Stimulated activated CD8-positive, alpha-beta memory T cell treated with anti-CD3 and anti-CD28 coated beads, Interleukin-15, amount 100 ng/mL, for 48 hours (primary cell): ENCODE results near the gene NME3.
"Not testable (repeated sequence)": the region's sequence is repeated elsewhere in the genome, so short reads cannot be mapped to it uniquely, and the experiment has no call there.

Experiments used
- DNase-seq, 2 donors: peaks; one replicate each; pipeline ENCODE4 v3.0.0-alpha.2; 2020; ENCODE audit warnings: low read depth in 2 of 2

Gene NME3

GRCh38 chr16:1771188-1771863 lies at the start of gene NME3:
NME3 (minus strand) TSS chr16:1771543; CDS start chr16:1771534, 9 bp downstream.
- peak; percentile 70 to 73 for DNase-seq

- no peak for DNase-seq
These were observed 49.6 kb upstream of the NME3 start for GRCh38 chr16:1820946-1821290.

- DNase-seq, result no peak
These were observed 49.0 kb upstream of the NME3 start for GRCh38 chr16:1820096-1820945.

GRCh38 chr16:1819611-1820010 lies 48.3 kb upstream of the NME3 start:
- DNase-seq, result no peak

- no peak for DNase-seq
These were observed 47.7 kb upstream of the NME3 start for GRCh38 chr16:1818873-1819525.

GRCh38 chr16:1818204-1818872 lies 47.0 kb upstream of the NME3 start:
- DNase-seq, result no peak

GRCh38 chr16:1817716-1818115 lies 46.4 kb upstream of the NME3 start:
- DNase-seq, result no peak

- DNase-seq, result no peak
These were observed 45.9 kb upstream of the NME3 start for GRCh38 chr16:1817276-1817589.

- DNase-seq, result no peak
These were observed 45.3 kb upstream of the NME3 start for GRCh38 chr16:1816396-1817275.

- no peak for DNase-seq
These were observed 44.1 kb upstream of the NME3 start for GRCh38 chr16:1815461-1815860.

- DNase-seq, result peak; percentile 38 to 49
These were observed 41.4 kb upstream of the NME3 start for GRCh38 chr16:1812732-1813163.

- DNase-seq, result no peak
These were observed 39.2 kb upstream of the NME3 start for GRCh38 chr16:1810536-1810935.

- no peak for DNase-seq
These were observed 38.8 kb upstream of the NME3 start for GRCh38 chr16:1810106-1810505.

GRCh38 chr16:1809281-1809801 lies 38.0 kb upstream of the NME3 start:
- DNase-seq, result no peak

GRCh38 chr16:1808691-1809090 lies 37.3 kb upstream of the NME3 start:
- DNase-seq, result no peak

- no peak for DNase-seq
These were observed 36.3 kb upstream of the NME3 start for GRCh38 chr16:1807626-1808025.

- DNase-seq, result no peak
These were observed 29.4 kb upstream of the NME3 start for GRCh38 chr16:1800701-1801100.

GRCh38 chr16:1799263-1799662 lies 27.9 kb upstream of the NME3 start:
- not testable (repeated sequence) for DNase-seq

GRCh38 chr16:1794908-1795666 lies 23.7 kb upstream of the NME3 start:
- DNase-seq, result no peak

GRCh38 chr16:1794221-1794871 lies 23.0 kb upstream of the NME3 start:
- DNase-seq, result no peak
